CD4-positive, alpha-beta T cell treated with Interleukin-2 at 100 ng/mL for 4 hours (primary cell): ENCODE data around the gene SMARCD1.
"Not testable (repeated sequence)": the region's sequence is repeated elsewhere in the genome, so short reads cannot be mapped to it uniquely, and the experiment has no call there.

Experiments used
- DNase-seq: peaks from one replicate; pipeline ENCODE4 v3.0.0-alpha.2; 2020; ENCODE audit warnings: low spot score

Gene SMARCD1

DNA sequence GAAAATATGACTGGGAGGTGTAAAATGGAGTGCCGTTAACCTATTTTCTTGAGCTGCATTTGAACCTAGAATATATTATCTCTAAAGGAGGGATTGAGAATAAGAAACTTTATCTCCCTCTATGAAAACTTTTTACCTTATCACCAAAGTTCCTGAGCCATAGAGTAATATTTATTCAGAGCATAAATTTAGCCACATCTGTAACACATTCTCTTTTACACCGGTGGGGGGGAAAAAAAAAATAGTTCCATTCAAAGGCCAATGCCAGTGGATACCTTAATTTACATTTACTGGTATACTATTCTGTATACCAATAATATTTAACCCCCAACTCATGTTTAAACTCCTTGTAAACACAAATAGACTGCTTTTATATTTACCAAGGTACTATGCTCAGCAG lies 60.3 kb downstream of the SMARCD1 start:
- DNase-seq, result no peak

GRCh38 chr12:50147281-50147680 lies 62.1 kb downstream of the SMARCD1 start:
- DNase-seq, result no peak

GRCh38 chr12:50148011-50148410 lies 62.9 kb downstream of the SMARCD1 start:
- DNase-seq, result not testable (repeated sequence)

DNA sequence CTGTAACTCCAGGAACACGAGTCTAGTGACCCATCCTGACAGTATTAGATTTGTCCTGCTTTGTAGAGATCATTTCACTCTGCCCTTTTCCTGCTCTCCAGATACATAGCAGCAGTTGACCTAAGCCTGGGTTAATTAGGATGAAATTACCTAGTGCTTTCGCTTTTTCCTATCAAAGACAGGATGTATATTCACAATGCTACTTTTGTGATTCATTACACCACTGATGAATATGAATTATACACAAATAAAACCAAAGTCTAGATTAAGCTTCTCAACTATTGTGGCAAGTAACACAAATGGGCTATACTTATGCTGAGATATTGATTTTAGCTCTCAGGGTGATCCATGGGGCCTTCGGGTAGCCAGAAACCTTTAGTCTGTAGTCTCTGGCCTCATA lies 64.2 kb downstream of the SMARCD1 start:
- no peak for DNase-seq
